ENCODE results near the gene MRPL45.

MRPL45 gene

DNA sequence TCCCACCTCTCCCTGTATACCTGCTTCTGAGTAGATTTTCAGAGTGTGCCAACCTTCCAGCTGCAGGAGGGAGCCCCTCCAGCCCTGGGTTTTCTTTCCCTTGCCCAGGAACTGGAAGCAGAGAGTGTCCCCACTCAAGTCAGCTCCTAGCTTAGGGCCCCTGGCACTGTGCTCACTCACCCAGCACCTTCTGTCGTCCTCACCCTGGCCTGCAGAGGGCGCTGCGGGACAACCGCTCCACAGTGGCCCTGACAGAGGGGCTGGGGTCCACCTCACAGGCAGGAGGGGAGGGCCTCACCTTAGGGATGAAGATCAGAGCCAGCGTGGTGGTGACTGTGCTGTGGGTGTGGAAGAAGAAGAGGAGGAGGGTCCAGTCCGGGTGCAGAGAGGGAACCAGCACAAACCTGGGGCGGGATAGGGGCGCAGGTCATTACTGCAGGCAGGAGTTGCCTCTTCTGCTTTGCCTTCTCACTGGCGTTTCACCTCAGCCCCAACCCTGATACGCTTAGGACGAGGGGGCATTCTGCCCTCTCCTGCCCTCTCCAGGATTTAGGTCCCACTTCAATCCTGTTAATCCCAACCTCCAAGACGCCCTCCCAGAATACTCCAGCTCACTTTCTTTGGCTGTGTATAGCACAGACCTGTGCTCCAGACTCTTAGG lies 36.8 kb downstream of the MRPL45 start:
- TF ChIP-seq POLR2A (IDR thresholded peaks at IDR 0.05; ENCODE audit: low read length) (no peak), GATA1 (IDR thresholded peaks at IDR 0.05; ENCODE audit: low read depth, low read length) (no peak)
- peak; percentile 50 to 64 for DNase-seq

DNA sequence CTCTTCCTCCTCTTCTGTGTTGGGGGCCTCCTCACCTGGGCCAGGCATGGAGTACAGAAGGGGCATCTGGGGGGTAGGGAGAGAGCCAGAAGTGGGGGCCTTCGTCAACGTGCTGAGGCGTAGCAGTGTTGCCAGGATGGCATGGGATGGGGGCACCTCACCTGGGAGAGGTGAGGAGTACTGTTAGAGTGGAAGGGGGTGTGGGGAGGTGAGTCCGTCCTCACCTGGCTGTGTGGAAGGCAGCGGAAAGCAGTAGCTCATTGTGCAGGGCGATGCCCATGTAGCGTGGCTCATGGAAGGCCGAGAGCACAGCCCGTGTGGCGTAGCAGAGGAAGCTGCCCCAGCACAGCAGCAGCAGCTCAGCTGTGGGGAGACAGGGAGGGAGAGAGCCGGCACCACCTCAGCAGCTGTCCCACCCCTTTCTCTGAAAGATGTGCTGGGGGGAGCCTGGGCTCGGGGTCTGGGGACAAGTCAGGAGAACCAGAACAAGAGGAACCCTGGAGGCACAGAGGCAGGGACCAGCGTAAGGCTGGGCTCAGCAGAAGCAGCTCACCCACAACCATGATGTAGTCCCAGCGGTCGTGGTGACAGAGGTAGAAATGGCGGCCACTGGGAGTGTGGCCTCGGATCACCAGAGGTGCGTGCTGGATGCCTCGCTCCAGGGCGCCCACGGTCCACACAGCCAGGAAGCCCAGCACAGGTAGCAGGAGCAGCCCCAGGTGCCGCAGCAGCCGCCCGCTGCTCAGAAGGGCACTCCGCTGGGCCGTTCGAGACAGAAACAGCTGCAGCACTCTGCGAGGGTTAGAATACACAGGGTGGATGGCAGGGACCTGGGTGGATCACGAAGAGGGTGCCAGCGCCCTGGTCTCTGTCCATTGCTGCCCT lies 37.8 kb downstream of the MRPL45 start:
- no peak for DNase-seq
- TF ChIP-seq POLR2A (IDR thresholded peaks at IDR 0.05; ENCODE audit: low read length) (no peak), GATA1 (IDR thresholded peaks at IDR 0.05; ENCODE audit: low read depth, low read length) (no peak)

DNA sequence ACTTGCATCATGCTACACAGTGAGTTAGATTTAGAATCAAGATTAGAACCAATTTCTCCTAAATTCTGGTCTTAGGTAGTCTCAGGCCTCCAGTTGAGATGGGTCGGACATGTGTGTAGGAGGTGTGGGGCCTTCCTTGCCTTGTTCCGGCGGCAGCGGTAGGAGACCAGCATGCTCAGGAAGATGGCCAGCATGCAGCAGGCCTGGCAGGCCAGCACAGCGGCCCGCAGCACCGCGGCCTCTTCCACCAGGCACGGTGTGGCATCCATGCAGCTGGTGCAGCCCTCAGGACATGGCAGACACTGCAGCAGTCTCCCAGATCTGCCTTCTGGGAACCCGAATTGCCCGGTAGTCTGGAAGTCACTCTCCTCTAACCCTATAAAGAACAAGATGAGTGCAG lies 39.9 kb downstream of the MRPL45 start:
- TF ChIP-seq POLR2A (IDR thresholded peaks at IDR 0.05; ENCODE audit: low read length) (no peak), GATA1 (IDR thresholded peaks at IDR 0.05; ENCODE audit: low read depth, low read length) (no peak)
- DNase-seq = no peak

DNA sequence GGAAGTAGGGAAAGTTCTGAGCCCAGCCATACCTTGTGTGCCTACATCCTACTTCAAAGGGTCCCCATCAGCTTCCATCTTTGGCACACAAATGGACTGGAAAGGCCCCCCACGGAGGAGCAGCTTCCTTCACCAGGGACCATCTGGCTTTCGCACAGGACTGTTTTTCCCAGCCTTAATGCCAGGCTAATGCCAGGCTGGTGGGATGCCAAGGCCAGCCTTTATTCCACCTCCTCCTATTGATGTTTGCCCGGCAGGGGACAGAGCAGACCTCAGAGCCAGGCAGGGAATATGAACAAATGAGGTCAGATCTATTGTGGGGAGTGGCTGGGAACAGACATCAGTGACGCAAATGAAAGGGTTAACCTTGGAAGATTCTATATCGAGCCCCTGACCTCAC lies 41.1 kb downstream of the MRPL45 start:
- TF ChIP-seq POLR2A (IDR thresholded peaks at IDR 0.05; ENCODE audit: low read length) = no peak
- no peak for TF ChIP-seq GATA1 (IDR thresholded peaks at IDR 0.05; ENCODE audit: low read depth, low read length)
- no peak for DNase-seq

DNA sequence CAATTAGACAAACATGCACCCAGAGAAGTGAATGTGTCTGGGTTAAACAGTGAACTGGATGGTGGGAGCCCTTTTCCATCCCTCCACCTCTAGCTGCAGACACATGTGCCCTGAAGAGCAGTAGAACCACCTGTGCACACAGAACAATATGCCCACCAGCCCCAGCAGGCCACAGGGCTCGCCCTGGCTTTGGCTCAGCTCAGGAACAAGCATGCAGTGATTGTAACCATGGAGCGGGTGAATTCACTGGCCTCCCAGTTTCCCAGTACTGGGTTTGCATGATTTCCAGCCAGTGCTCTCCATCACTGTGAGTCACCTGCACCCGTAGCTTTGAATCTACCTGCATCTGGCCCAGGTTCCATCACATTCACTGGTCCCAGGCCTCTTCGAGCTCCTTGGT lies 41.6 kb downstream of the MRPL45 start:
- no peak for DNase-seq
- TF ChIP-seq GATA1 (IDR thresholded peaks at IDR 0.05; ENCODE audit: low read depth, low read length) (no peak), POLR2A (IDR thresholded peaks at IDR 0.05; ENCODE audit: low read length) (no peak)

DNA sequence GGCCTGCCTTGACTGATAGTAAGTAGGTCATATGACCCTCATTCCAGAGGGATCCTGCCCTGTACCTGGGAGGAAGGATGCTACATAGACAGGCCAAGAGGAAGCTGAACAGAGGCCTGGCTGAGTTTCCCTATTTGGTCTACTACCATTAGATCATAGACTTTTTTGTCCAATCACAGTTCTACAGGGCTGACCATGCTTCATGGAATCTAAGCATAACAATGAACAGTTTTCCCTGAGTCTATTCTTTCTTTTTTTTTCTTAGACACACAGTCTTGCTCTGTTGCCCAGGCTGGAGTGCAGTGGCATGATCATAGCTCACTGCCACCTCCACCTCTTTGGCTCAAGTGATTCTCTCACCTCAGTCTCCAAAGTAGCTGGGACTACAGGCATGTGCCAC lies 42.9 kb downstream of the MRPL45 start:
- TF ChIP-seq POLR2A (IDR thresholded peaks at IDR 0.05; ENCODE audit: low read length) (no peak), GATA1 (IDR thresholded peaks at IDR 0.05; ENCODE audit: low read depth, low read length) (no peak)
- no peak for DNase-seq

DNA sequence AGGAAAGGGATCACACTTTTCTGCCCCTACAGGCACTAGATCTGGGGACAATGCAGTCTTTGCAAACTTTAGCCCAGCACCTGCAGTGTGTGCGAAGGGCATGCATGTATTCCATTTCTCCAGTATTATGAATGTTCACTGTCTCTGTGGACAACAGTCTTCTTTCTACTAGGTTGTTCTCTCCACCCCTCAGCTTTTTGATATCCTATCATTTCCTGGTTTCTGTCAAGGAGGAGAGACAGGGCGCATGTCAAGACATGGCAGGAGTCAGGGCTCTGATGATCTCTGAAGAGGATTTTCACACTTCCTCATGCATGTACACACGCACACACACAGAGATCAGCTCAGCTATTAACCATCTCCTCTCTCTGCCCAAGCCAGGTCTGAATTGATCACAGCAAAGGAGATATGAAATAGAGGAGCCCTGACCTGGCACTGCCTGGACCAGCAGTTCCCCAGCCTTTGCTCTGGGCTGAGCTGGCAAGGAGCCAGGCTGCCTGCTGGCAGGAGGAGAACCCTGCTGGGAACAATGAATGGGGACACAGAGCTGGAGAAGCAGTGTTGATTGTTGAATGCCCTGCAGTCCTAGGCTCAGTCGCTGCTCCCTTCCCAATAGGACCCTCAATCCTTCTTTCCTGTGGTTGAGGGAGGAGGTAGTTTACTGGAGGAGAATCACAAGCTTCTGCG lies 44.2 kb downstream of the MRPL45 start:
- no peak for TF ChIP-seq POLR2A (IDR thresholded peaks at IDR 0.05; ENCODE audit: low read length)
- TF ChIP-seq GATA1 (IDR thresholded peaks at IDR 0.05; ENCODE audit: low read depth, low read length) = no peak
- peak; percentile 10 to 20 for DNase-seq

DNA sequence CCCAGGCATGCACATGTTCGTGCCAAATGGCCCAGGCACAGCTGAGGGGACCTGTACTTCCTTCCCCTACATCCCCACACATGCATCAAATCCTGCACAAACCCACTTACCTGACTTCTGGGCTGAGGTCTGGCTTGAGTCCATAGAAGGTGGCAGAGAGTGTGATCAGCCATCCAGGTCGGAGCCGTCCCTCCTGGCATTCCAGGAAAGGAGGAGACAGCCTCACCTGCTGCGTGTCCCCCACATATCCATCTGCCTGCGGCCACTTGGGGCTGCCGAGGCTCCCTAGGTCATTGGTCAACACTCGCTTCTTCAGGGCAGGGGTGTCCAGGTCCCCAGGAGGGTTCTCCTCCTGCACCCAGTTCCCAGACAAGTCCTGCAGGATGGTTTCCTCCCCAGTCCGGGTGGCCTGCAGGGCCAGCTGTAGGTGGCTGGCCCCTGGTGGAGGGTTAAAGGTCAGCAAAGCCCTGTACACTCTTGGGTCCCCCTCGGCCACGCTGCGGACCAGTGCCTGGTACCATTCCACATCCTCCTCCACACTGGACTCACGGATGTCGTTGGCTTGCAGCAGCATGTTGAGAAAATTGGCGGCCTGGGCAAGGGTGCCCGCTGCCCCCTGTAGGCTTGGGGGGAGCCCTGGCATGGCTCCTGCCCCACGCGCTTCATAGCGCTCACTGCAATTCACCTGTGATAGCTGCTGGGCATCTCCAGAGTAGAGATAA lies 46.1 kb downstream of the MRPL45 start:
- DNase-seq = no peak
- TF ChIP-seq POLR2A (IDR thresholded peaks at IDR 0.05; ENCODE audit: low read length) = no peak
- no peak for TF ChIP-seq GATA1 (IDR thresholded peaks at IDR 0.05; ENCODE audit: low read depth, low read length)

DNA sequence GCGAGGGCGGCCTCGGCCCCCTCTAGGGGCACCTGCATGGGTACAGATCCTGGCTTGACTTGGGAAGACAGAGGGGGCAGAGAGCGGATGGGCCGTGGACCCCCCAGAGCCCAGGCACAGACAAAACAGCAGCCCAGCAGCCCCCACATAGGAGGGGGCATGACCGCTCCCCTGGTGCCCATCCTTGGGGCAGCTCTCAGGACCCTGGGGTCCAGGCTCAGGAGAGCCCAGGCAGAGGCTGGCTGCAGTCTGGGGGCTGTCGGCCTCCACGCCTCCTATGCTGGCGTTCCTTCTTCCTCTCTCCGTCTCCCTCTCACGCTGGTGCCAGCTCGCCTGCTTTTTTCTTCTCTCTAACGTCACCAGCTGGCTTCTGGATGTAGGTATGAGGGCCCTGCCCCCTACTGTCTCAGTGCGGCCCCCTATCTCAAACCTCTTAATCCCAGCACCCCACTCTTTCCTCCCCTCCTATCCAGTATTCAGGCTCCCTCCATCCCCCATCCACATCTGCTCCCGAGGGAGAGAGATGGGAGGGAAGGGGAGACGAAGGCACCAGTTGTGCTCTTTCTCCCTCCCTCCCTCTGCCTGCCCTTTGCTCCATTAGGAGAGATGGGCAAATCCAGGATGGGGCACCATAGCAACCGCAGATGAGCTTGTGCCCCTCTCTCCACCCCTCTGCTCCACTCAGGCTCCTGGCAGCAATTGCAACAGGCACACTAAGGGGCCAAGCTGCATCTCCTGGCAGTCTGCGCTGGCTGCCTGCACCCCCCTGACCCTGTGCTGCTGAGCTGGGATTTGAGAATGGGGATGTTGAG lies 46.8 kb downstream of the MRPL45 start, which contains the start of gene GPR179:
Gene GPR179 (minus strand): TSS at position 349 of the 812 bp plus-strand sequence. CDS start 167 bp downstream, at position 182.
- TF ChIP-seq GATA1 (IDR thresholded peaks at IDR 0.05; ENCODE audit: low read depth, low read length) = no peak
- no peak for TF ChIP-seq POLR2A (IDR thresholded peaks at IDR 0.05; ENCODE audit: low read length)
- DNase-seq = no peak

DNA sequence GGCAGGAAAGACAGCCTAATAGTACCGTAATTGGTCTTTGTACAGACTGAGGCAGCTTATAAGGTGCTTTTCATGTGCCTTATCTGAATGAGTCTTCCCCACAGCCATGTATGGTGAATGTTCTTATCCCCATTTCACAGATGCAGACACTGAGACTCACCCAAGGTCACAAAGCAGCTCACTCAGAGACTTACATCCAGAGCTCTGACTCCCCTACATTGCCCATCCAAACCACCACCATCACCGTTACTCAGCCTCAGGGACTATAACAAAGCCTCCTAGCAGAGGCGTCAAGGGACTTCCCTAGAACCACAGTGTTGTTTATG lies 47.4 kb downstream of the MRPL45 start:
- TF ChIP-seq POLR2A (IDR thresholded peaks at IDR 0.05; ENCODE audit: low read length) = no peak
- no peak for TF ChIP-seq GATA1 (IDR thresholded peaks at IDR 0.05; ENCODE audit: low read depth, low read length)
- DNase-seq = no peak

DNA sequence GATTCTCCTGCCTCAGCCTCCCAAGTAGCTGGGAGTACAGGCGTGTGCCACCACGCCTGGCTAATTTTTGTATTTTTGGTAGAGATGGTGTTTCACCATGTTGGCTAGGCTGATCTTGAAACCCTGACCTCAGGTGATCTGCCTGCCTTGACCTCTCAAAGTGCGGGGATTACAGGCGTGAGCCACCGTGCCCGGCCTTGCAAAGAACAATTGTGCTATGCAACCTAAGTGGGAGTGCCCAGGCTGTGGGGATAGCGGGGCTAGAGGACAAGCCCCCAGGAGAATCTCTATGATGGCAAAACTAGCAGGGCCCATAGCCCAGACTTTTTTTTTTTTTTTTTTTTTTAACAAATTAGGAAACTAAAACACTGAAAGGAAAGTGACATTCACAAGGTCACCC lies 48.8 kb downstream of the MRPL45 start:
- no peak for DNase-seq
- TF ChIP-seq GATA1 (IDR thresholded peaks at IDR 0.05; ENCODE audit: low read depth, low read length) (no peak), POLR2A (IDR thresholded peaks at IDR 0.05; ENCODE audit: low read length) (no peak)

DNA sequence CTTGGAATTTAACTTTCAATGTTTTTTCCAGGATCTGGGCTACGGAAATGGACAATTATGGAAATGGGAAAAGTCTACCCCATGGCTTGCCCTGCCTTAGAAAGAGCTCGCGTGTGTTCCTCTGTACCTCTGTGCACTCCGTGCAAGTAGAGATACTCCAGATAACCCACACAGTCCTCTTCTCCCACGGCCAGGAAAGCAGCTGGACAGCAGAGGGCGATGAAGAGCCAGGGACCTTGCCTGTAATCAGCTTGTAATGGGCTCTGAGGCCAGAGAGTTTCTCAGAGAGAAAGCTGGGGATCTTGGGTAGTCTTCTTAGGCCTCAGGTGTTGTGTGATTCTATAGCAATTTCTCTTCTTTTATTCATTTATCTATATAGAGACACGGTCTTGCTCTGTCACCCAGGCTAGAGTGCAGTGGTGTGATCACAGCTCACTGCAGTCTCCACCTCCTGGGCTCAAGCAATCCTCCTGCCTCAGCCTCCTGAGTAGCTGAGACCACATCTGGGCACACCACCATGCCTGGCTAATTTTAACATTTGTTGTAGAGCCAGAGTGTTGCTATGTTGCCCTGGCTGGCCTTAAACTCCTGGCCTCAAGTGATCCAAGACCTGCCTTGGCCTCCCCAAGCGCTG lies 52.2 kb downstream of the MRPL45 start:
- peak; percentile 86 to 93 for DNase-seq
- TF ChIP-seq POLR2A (IDR thresholded peaks at IDR 0.05; ENCODE audit: low read length) = no peak
- no peak for TF ChIP-seq GATA1 (IDR thresholded peaks at IDR 0.05; ENCODE audit: low read depth, low read length)
